ENCODE data around the gene RAB31.

Gene RAB31

DNA sequence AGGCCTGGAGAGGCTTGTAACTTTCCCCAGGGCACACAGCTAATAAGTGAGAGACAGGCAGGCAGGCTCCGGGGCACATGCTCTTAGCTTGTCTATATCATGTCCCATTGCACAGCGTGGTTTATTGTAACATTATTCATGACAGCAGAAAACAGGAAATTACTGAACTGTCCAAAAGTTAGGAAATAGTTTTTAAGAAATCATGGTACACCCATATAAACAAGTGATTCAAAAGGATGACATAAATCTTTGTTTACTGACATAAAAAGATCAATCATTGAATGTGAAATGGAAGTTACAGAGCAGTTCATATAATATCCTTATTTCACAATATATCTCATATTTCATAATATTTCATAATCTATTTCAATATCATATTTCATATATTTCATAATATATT lies 143.4 kb downstream of the RAB31 start:
- no peak overlapping the region for H3K27ac ChIP-seq (ENCODE audit: extremely low read depth, low read depth, low read length)
- POLR2A ChIA-PET = no interaction called here
- H3K4me3 ChIP-seq (ENCODE audit: low read depth, low read length) = no peak overlapping the region
- TF ChIP-seq ZNF558 (tag by site-specific recombination; IDR thresholded peaks at IDR 0.05) (no peak), ZNF24 (tag by site-specific recombination; IDR thresholded peaks at IDR 0.05) (no peak), ZNF16 (tag by site-specific recombination; IDR thresholded peaks at IDR 0.05; ENCODE audit: low read depth) (no peak), ZNF133 (tag by site-specific recombination; IDR thresholded peaks at IDR 0.05) (no peak), ZNF571 (tag by site-specific recombination; IDR thresholded peaks at IDR 0.05) (no peak), KLF16 (tag by site-specific recombination; IDR thresholded peaks at IDR 0.05) (no peak), SP7 (tag by site-specific recombination; IDR thresholded peaks at IDR 0.05) (no peak), ZNF248 (tag by site-specific recombination; IDR thresholded peaks at IDR 0.05) (no peak), ZNF785 (tag by site-specific recombination; IDR thresholded peaks at IDR 0.05) (no peak), ZNF747 (tag by site-specific recombination; IDR thresholded peaks at IDR 0.05) (no peak)
- TF ChIP-seq, protein P1, sequence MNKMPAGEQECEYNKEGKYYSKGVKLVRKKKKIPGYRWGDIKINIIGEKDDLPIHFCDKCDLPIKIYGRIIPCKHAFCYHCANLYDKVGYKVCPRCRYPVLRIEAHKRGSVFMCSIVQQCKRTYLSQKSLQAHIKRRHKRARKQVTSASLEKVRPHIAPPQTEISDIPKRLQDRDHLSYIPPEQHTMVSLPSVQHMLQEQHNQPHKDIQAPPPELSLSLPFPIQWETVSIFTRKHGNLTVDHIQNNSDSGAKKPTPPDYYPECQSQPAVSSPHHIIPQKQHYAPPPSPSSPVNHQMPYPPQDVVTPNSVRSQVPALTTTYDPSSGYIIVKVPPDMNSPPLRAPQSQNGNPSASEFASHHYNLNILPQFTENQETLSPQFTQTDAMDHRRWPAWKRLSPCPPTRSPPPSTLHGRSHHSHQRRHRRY (tag by site-specific recombination; IDR thresholded peaks at IDR 0.05) = no peak
- TF ChIP-seq, protein P2, sequence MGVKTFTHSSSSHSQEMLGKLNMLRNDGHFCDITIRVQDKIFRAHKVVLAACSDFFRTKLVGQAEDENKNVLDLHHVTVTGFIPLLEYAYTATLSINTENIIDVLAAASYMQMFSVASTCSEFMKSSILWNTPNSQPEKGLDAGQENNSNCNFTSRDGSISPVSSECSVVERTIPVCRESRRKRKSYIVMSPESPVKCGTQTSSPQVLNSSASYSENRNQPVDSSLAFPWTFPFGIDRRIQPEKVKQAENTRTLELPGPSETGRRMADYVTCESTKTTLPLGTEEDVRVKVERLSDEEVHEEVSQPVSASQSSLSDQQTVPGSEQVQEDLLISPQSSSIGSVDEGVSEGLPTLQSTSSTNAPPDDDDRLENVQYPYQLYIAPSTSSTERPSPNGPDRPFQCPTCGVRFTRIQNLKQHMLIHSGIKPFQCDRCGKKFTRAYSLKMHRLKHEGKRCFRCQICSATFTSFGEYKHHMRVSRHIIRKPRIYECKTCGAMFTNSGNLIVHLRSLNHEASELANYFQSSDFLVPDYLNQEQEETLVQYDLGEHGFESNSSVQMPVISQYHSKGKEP (tag by site-specific recombination; IDR thresholded peaks at IDR 0.05) = no peak
- TF ChIP-seq, protein P3, sequence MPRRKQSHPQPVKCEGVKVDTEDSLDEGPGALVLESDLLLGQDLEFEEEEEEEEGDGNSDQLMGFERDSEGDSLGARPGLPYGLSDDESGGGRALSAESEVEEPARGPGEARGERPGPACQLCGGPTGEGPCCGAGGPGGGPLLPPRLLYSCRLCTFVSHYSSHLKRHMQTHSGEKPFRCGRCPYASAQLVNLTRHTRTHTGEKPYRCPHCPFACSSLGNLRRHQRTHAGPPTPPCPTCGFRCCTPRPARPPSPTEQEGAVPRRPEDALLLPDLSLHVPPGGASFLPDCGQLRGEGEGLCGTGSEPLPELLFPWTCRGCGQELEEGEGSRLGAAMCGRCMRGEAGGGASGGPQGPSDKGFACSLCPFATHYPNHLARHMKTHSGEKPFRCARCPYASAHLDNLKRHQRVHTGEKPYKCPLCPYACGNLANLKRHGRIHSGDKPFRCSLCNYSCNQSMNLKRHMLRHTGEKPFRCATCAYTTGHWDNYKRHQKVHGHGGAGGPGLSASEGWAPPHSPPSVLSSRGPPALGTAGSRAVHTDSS (tag by site-specific recombination; IDR thresholded peaks at IDR 0.05) = no peak
- TF ChIP-seq, protein P4, sequence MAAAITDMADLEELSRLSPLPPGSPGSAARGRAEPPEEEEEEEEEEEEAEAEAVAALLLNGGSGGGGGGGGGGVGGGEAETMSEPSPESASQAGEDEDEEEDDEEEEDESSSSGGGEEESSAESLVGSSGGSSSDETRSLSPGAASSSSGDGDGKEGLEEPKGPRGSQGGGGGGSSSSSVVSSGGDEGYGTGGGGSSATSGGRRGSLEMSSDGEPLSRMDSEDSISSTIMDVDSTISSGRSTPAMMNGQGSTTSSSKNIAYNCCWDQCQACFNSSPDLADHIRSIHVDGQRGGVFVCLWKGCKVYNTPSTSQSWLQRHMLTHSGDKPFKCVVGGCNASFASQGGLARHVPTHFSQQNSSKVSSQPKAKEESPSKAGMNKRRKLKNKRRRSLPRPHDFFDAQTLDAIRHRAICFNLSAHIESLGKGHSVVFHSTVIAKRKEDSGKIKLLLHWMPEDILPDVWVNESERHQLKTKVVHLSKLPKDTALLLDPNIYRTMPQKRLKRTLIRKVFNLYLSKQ (tag by site-specific recombination; IDR thresholded peaks at IDR 0.05; ENCODE audit: borderline replicate concordance) = no peak
- TF ChIP-seq, protein P5, sequence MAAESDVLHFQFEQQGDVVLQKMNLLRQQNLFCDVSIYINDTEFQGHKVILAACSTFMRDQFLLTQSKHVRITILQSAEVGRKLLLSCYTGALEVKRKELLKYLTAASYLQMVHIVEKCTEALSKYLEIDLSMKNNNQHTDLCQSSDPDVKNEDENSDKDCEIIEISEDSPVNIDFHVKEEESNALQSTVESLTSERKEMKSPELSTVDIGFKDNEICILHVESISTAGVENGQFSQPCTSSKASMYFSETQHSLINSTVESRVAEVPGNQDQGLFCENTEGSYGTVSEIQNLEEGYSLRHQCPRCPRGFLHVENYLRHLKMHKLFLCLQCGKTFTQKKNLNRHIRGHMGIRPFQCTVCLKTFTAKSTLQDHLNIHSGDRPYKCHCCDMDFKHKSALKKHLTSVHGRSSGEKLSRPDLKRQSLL (tag by site-specific recombination; IDR thresholded peaks at IDR 0.05) = no peak
- no peaks in the 10 kb centered on the region for H3K9me3 ChIP-seq (ENCODE audit: control insufficient read depth, insufficient read depth, low read depth, low read length)
- CTCF ChIA-PET = interaction anchor here (0.6 kb wide), 1 partner anchor 98 kb away, joined by 3 read pairs; no protein-coding TSS in a partner anchor
- 0 out of 2 replicates have a peak, but pooled peaks cover 4% of the 10 kb centered on the region for H3K4me1 ChIP-seq (ENCODE audit: control insufficient read depth, insufficient read depth, low read length)
- peaks cover 0 to 20% of the 10 kb centered on the region in 2 experiments; a peak in 1 of 3 replicates for H3K36me3 ChIP-seq (ENCODE audit: control insufficient read depth in 2 of 2, insufficient read depth in 1 of 2, low read length in 2 of 2)

DNA sequence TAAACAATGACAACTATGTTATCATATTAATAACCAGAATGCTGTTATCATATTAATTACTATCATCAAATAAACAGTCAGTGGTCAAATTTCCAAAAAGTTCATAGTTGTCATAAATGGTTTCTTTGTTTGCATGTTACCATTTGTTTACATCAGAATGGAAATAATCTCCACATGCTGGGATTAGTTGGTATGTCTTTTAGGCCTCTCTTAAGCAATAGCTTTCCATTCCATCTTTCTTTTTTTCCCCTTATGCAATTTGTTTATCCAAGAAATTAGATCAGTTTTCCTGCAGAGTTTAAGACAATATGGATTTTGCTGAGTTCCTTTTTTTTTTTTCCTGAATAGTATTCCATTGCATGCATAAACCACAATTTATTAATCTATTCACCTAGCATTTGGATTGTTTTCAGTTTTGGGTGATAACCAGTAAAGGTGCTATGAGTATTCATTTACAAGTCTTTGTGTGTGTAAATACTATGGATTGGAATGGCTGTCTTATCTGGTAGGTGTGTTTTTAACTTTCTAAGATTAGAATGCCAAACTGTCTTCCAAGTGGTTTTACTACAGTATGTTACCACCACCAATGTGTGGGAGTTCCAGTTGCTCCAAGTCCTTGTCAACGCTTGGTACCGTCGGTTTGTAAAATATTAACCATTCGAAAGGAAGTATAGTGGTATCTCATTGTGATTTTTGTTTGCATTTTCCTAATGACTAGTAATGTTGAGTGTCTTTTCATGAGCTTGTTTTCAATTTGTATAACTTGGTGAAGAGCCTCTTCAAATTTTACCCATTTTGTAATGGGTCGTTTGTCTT lies 144.4 kb downstream of the RAB31 start:
- CTCF ChIA-PET = interaction anchor here (0.6 to 1.2 kb wide), 3 partner anchors 22 to 97 kb away, joined by 3 to 4 read pairs (median 3); no protein-coding TSS in a partner anchor
- Histone ChIP-seq H3K4me3 (ENCODE audit: low read depth, low read length) (no peak overlapping the region), H3K27ac (ENCODE audit: extremely low read depth, low read depth, low read length) (no peak overlapping the region), H3K36me3 (ENCODE audit: control insufficient read depth in 2 of 2, insufficient read depth in 1 of 2, low read length in 2 of 2) (peaks cover 0 to 16% of the 10 kb centered on the region in 2 experiments; a peak in 1 of 3 replicates), H3K9me3 (ENCODE audit: control insufficient read depth, insufficient read depth, low read depth, low read length) (no peaks in the 10 kb centered on the region), H3K4me1 (ENCODE audit: control insufficient read depth, insufficient read depth, low read length) (0 out of 2 replicates have a peak, but pooled peaks cover 4% of the 10 kb centered on the region)
- TF ChIP-seq GLIS2 (tag by site-specific recombination; IDR thresholded peaks at IDR 0.05) (no peak), SCRT1 (tag by site-specific recombination; IDR thresholded peaks at IDR 0.05; ENCODE audit: borderline replicate concordance) (no peak), ZNF391 (tag by site-specific recombination; IDR thresholded peaks at IDR 0.05; ENCODE audit: borderline replicate concordance, low read depth) (no peak), BCL11B (tag by site-specific recombination; IDR thresholded peaks at IDR 0.05; ENCODE audit: low read depth) (no peak), ZNF830 (tag by site-specific recombination; IDR thresholded peaks at IDR 0.05; ENCODE audit: low read depth) (no peak)
- TF ChIP-seq, protein P2 (tag by site-specific recombination; IDR thresholded peaks at IDR 0.05) = no peak
- TF ChIP-seq, protein P6, sequence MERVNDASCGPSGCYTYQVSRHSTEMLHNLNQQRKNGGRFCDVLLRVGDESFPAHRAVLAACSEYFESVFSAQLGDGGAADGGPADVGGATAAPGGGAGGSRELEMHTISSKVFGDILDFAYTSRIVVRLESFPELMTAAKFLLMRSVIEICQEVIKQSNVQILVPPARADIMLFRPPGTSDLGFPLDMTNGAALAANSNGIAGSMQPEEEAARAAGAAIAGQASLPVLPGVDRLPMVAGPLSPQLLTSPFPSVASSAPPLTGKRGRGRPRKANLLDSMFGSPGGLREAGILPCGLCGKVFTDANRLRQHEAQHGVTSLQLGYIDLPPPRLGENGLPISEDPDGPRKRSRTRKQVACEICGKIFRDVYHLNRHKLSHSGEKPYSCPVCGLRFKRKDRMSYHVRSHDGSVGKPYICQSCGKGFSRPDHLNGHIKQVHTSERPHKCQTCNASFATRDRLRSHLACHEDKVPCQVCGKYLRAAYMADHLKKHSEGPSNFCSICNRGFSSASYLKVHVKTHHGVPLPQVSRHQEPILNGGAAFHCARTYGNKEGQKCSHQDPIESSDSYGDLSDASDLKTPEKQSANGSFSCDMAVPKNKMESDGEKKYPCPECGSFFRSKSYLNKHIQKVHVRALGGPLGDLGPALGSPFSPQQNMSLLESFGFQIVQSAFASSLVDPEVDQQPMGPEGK (tag by site-specific recombination; IDR thresholded peaks at IDR 0.05) = no peak
- POLR2A ChIA-PET = no interaction called here
